ENCODE measurements around the gene TET2.

The TET2 gene

DNA sequence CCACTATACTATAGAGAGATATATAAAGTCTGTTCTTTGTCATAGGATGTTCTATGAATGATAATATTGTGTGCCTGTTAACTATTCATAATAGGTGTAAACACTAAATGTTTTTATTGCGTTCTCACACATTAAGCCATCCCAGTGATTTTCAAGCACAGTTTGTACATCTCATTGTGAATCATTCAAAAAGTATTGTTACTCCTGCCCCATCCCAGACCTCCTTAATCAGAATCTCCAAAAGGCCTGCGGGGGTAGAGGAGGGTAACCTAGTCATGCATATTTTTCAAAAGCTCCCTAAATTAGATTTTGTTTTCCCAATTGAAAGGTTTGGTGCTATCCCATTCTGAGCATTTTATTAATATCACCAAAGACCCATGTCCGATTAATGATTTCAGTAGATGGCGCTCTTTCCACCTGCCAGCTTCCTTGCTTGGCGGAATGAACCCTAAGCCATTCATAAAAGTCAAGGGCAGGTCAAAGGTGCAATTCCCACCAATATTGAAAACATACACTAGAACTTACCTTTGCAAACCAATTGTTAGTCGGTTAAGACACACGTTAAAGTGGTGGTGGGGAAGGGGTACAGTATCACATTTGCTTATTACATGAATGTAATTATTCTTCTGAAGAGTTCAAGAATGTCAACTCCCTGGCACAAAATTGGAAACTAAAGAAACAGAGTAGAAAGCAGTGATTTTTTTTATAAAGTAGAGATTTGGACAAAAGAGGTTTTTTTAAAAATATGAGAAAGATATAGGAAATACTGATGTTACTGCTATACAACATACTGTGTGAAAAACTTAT is 5.8 kb upstream of the TET2 start:
- DNase-seq (ENCODE audit: low read depth): no peak

DNA sequence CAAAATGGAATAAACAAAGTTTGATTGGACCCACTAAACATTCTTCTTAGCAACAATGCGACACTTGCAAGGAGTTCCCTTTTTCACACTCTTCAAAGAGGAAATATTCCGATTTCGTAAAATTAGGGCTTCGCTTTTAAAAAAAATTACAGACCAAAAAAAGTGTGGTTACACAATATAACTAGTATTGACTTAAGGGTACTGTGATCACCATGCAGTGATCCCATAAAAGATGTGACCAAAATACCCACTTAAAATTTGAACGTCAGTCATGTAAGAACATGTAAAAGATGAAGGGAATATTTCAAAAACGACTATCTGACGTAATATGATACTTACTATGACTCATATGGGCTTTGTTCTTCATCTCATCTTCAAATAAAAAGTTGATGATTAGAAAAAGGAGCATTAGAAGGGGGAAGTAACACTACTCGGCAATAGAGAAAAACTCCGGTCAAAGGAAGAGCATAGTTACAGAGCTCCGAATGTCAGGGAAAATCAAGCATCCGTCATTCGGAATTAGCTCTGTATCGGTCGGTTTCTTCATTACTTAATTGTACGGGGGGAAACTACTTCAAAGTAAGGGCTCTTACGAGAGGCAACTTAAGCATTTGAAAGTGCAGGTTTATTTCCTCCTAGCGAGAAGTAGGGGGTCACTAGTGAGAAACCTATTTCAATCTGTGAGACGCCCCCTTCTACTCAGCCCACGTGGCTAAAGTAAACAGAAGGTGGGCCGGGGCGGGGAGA is 1.3 kb upstream of the TET2 start:
- no peak for DNase-seq (ENCODE audit: low read depth)

DNA sequence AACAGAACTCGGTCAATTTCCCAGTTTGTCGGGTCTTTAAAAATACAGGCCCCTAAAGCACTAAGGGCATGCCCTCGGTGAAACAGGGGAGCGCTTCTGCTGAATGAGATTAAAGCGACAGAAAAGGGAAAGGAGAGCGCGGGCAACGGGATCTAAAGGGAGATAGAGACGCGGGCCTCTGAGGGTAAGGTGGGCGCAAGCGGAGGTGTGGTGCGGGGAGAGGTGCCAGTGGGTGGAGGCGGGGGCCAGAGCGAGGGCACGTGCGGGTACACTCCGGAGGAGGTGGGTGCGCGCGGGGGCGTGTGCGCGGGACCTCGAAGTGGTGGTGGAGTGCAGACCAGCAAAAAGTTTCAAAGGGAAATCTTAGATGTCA is 787 bp upstream of the TET2 start:
- no peak for DNase-seq (ENCODE audit: low read depth)

DNA sequence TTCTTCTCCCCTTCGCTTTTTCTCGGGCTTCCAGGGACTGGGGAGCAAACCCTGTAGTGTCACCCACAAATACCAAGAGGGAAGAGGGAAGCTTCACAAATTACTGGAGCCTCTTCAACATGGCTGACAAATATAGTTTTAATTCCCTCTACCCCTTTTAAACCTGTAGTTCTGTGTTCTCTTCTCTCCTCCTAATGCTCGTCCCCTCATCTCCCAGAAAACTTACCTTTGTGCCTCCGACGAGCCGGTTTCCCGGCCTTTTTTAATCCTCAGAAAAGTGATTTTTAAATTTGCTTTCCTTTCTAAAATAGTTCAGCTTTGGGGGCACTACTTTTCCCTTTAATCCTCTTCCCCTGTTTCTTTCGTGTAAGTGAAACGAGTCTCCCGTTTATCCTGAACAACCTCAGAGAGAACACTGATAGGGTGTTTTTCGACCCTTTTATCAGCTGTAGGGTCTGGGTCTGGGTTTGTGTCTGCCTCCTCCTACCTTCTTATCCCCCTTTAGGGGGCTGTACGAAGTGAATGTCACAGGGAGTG is 408 bp downstream of the TET2 start:
- DNase-seq (ENCODE audit: low read depth): no peak

DNA sequence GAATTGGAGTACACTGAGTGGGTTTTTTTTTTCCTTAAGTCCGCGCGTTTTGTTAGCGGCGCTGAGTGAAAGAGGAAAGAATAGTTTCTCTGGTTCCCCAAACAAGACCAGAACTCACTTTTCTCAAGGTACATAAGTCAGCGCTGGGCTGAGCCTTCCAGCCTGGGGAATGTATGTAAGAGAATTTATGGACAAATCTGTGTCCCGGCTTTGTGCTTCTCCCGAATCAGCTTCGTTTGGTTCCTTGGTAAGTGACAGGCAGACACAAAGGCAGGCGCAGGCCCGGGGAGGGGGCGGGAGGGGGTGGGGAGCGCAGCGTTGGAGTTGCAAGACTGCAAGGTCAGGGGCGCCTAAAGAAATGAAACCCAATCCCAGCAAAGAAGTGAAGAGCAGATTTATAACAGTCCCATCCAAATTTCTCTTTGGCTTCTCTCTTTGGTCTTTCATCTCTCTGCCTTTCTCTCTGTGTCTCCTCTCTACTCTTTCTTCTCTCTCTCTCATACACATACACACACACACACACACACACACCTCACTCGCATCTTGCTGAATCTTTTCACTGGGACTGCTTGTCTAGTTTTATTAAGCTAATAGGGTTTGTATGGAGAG is 981 bp downstream of the TET2 start:
- DNase-seq (ENCODE audit: low read depth): no peak

DNA sequence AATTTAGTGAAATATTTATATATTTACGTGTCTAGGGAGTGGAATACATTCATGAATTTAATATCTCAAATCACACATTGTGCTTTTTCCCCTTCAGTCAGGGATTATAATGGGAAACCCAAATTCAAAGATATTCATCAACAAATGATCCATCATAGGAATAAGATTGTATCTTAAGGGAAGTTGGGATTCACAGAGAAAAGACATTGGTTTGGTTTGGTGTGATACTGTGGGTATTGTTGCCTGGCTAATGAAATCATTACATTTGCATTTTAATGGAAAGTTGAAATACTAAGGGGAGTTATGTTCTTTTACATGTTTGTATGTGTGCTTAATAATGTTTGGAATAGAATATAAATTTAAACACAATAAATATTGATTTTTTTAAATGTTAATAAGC is 1.7 kb downstream of the TET2 start:
- no peak for DNase-seq (ENCODE audit: low read depth)

DNA sequence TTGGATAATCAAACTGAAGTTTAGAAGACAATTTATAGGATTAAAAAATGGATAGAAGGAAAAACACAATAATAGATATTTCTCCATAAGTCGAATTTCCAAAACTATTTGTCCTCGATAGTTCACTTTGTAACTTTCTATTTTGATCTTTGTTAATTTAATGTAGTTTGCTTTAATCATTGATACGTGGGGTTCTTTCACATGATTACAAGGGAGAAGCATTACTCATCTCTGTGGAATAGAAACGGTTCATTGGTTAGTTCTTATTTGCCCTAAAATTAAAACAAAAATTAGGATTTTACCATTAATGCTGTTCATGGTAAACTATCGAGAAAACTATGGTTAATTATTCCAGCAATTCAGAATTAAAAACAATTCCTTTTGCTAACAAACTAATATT is 2.1 kb downstream of the TET2 start:
- DNase-seq (ENCODE audit: low read depth): no peak

DNA sequence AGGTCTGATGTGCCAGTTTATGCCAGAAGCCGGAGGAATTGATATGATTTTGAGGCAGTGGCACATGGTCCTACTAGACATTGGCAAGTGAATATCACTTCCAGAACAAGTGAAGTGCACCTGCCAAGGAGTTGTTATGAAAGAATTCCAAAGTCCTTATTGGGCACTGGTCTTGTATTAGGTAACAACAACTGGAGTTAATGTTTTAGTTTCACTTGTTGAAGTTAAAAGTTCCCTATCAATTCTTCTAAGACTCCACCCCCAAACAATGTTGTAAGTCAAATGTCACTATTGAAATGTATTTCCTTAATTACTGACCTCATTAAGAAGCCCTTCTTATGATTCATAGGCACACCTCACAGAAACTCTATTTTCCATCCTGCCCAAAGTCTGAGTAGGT is 3.1 kb downstream of the TET2 start:
- no peak for DNase-seq (ENCODE audit: low read depth)

DNA sequence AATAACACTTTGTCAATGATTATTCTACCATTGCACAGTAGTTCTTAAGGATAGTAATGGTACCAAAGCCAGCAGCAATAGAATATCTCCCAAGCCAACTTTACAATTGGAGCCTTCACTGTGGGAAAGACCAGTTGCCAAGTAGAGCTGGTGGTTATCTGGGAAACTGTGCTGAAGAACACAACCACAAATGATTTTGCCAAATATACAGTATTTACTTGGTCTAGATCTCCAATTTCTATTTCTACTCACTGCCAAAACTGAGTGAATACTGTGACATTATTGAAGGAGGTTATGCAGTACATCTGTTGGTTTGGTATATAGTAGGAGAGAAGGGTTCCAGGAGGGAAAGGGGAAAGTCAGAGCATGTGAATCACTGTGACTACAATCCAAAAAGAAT is 3.8 kb downstream of the TET2 start:
- DNase-seq (ENCODE audit: low read depth): no peak

DNA sequence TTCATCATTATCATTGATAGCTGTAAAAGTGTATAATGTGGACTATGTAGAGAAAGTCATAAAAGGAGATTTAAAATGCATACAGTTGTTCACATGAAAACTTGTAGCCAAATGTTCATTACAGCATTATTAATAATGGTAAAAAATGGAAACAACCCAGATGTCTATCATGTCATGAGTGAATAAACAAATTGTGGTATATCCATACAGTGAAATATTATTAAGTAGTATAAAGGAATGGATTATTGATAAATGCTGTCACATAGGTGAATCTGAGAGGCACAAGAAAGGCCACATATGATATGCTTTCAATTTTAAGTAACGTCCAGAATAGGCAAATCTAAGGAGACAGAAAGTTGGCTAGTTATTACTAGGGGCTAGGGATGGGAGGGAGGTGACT is 7.1 kb downstream of the TET2 start:
- DNase-seq (ENCODE audit: low read depth): no peak

DNA sequence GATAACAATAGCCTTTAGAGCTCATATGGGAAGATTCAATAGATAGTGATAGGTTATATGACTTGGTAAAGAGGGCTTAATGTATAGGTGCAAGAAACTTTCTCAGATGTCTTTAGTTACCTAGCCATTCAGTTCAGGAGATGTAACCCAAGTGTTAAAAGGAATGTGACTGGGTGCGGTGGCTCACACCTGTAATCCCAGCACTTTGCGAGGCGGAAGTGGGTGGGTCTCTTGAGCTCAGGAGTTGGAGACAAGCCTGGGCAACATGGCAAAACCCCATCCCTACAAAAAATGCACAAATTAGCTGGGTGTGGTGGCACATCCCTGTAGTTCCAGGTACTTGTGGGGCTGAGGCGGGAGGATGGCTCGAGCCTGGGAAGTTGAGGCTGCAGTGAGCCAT is 7.9 kb downstream of the TET2 start:
- DNase-seq (ENCODE audit: low read depth): no peak

DNA sequence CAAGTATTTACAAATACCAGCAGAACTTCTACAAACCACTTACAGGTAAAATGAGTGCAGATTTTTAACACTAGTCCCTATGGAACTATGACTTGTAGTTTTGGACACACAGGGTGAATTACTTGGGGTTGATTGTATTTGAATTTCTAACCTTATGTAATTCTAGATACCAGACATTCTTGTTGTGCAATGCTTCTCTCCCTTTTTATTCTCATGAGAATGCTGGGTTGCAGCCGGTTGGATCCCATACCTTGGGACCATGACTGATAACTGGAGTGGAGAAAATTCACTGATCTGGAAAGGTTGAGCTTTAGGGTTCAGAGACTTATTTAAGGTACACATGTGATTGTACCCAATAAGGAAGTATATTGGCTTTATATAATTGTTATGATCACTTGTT is 8.8 kb downstream of the TET2 start:
- DNase-seq (ENCODE audit: low read depth): no peak

DNA sequence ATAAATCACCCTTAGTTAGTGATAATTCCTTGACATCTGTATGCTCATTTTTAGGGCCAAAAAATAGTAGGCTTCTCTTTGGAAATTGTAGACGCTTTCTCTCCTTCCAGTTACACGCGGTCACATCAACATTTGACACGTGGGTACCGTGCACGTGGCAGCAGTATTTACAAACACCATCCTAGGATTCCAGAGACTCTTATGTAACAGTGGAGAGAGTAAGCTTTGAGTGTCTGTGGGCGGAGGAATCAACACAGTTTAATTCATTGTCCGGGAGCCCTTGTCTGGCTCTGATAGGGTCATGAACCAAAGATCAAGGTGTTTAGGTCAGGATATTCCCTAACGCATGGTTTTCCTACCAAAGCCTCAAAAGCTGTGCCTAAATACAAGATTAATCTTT is 12.2 kb downstream of the TET2 start:
- no peak for DNase-seq (ENCODE audit: low read depth)

DNA sequence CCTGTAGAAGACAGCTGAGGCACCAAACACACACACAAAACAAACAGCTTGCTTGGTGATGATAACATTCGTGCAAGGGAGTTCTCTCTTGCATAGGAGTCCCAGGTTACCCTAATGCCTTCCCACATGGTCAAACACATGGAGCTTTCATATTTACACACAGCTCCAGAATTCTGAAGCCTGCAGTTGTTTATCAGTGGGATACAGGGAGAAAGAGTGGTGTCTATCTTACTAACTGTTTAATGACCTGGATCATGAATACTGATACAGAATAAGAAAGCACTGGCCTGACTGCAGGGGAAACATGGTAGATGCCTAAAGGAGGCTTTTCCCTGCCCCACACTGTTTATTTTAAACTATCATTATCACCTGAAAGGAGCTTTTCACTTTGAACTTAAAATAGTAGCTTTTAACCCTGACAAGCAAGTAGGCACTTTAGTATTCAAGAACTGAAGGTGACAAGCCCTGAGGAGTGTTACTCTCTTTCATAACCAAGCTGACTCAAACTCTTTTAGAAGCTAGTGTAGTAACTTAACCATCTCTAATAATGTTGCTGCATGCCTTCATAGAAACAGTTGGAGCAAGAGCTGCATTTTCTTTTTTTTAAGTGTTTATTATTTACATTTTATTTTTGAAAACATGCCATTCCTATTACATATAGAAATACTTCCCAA is 15.6 kb downstream of the TET2 start:
- no peak for DNase-seq (ENCODE audit: low read depth)

DNA sequence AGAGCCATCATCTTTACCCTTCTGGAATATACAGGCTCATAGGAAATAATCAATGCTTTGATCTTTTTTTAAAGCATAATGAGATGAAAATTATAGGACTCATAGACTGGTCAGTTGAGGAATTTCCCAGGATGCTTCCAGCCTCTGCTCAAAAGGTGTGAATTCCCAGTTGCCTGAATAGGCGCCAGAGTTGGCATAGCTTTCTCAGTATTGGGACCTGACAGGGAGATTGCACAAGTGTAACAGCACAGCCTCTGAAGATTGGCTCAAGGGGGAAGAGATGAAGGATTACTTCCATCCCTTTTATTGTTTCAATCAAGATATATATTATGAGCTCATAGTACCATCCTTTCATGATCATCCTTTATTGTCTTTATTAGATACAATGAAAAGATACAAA is 17.9 kb downstream of the TET2 start:
- DNase-seq (ENCODE audit: low read depth): no peak

DNA sequence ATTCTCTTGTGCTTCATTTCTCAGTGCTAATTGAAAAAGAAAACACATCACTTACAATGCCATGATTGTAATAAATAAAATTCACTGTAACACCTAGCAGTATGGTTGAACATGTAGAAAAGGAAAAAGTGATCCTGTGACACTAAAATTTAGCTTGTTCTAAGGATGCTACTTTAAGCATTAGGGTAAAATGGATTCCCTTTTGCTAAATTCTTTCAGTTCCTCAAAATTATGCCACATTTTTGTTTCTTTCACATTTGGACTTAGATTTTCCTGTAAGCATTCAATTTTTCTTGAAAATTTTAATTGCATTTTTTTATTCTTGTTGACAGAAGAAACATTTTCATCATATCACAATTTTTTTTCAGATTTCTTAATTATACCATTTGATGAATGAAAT is 19.4 kb downstream of the TET2 start:
- DNase-seq (ENCODE audit: low read depth): no peak

DNA sequence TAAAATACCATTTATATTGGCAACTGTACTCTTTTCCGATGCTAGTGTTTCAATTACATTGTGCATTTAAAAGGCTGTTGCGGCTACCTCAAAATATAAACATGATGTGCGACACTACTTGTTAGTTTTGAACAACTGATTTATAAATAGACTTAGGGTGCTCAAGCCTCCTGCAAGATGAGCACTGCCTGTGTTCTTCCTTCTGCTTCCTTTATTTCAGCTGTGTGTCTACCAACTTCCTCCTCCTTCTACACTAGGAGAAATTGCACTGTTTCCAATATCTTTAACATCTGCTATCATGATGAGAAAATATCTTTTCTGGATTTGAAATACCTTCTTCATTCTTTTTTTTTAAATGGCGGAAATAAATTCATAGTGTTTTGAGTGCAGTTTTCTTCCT is 24.0 kb downstream of the TET2 start:
- no peak for DNase-seq (ENCODE audit: low read depth)

DNA sequence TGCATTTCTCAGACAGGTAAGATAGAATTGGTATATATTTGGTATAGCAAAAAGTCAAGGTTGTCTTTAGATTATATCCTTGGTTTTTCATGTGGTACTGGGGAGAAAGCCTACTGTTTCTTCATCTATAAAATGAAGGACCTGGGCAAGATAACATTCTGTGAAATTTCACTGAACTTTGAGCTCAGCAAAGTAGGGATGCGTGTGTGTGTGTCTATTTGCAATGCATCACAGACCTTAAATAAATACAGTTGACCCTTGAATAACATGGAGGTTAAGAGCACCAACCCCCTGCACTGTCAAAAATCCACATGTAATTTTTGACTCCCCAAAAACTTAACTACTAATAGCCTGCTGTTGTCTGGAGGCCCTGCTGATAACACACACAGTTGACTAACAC is 25.2 kb downstream of the TET2 start:
- DNase-seq (ENCODE audit: low read depth): no peak

DNA sequence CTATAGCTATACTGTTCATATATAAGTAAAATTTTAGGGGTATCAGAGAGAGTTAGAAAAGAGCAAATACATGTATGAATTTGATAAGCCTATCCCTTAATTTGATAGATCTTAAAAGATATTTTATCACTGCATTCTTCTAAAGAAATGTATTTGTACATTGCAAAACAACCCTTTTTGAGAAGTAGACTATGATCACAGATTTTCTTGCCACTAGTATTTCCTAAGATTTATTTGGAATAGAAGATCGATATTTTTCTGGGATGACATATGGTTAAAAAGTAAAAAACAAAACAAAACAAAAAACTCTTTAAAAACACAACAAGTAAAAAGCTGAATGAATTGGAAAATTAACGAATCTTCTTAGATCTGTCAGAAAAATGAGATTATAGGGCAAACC is 27.4 kb downstream of the TET2 start:
- DNase-seq (ENCODE audit: low read depth): no peak

DNA sequence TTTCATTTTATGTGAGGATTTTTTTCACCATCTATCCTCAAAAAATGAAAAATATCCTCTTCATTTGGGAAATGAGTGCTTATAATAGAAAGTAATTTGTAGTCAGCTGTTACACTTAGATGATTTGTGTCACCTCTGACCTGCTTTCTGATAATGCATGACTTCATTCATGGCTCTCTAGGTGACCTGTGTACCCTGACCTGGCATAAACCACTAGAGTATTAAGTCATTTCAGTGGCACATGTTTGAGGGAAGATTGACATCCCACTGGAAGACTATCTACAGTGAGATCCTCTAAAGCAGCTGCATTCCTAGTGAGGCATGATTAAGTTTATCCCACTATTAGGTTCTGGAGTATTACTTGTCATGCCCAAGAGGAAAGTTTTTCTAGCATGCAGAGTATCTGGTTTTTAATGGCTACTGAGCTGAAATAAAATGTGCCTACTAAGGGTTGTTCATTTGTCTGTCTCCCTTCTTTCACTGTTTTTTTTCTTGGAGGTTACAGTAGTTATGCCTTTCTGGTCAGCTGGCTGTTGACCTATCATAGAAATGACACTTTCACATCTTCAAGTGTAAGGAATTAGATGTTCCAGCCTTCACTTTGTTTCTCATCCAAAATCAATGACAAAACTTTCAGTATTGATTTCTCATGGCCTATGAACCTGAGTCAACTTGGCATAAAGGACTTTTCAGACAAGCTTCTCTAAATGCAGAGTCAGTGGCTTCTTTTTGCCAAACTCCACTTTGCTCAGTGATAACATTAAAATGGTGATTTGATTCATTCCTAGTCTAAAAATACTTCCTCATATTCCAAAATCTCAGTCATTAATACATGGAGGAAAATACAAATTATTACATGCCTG is 33.1 kb downstream of the TET2 start:
- no peak for DNase-seq (ENCODE audit: low read depth)

DNA sequence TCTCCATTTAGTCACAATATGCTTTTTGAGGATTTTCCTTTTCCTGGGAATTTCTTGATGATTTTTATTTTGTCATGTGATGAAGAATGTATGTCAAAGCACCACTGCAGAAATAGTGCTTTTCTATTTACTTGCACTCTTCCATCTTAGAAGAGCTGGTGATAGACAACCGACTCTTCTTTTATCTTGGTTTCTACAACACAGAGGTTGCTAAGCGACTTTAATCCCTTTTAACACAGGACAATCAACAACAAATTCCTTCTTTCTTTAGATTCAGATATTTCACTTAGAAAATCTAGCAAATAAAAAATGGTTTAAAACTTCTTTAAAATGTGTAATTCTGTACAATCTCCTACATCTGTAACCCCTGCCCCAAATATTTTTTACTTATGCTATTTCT is 34.6 kb downstream of the TET2 start:
- no peak for DNase-seq (ENCODE audit: low read depth)

DNA sequence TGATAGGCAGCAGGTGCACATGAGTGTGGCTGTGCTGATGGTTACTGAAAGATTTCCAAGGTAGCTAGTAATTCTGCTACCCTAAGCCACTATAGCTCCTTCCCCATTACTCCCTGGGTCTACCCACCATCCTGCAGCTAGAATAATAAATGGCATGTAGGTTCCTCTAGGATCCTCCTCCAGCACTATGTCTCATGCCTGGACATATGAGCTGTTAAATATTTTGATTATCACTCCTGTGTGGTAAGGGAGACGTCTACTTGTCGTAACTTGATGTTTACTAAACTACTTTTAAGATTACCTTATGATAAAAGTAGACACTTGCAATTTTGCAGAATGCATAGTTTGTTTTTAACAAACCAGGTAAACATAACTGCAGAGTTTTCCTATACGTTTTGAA is 35.5 kb downstream of the TET2 start:
- DNase-seq (ENCODE audit: low read depth): no peak

All from stromal cell of bone marrow (primary cell).